LNCAP (cell line): ENCODE data around the gene POLR3E.
A peak's percentile ranks its signal among the peaks of the same experiment; 100 is the strongest.

Source experiments
- TF ChIP-seq, protein P1 (sequence below): fragments of 450-650 bp; IDR thresholded peaks from 2 replicates; pipeline ENCODE4 v1.5.1; 2017; ENCODE audit warnings: mild to moderate bottlenecking

Gene POLR3E, protein sequence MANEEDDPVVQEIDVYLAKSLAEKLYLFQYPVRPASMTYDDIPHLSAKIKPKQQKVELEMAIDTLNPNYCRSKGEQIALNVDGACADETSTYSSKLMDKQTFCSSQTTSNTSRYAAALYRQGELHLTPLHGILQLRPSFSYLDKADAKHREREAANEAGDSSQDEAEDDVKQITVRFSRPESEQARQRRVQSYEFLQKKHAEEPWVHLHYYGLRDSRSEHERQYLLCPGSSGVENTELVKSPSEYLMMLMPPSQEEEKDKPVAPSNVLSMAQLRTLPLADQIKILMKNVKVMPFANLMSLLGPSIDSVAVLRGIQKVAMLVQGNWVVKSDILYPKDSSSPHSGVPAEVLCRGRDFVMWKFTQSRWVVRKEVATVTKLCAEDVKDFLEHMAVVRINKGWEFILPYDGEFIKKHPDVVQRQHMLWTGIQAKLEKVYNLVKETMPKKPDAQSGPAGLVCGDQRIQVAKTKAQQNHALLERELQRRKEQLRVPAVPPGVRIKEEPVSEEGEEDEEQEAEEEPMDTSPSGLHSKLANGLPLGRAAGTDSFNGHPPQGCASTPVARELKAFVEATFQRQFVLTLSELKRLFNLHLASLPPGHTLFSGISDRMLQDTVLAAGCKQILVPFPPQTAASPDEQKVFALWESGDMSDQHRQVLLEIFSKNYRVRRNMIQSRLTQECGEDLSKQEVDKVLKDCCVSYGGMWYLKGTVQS

DNA sequence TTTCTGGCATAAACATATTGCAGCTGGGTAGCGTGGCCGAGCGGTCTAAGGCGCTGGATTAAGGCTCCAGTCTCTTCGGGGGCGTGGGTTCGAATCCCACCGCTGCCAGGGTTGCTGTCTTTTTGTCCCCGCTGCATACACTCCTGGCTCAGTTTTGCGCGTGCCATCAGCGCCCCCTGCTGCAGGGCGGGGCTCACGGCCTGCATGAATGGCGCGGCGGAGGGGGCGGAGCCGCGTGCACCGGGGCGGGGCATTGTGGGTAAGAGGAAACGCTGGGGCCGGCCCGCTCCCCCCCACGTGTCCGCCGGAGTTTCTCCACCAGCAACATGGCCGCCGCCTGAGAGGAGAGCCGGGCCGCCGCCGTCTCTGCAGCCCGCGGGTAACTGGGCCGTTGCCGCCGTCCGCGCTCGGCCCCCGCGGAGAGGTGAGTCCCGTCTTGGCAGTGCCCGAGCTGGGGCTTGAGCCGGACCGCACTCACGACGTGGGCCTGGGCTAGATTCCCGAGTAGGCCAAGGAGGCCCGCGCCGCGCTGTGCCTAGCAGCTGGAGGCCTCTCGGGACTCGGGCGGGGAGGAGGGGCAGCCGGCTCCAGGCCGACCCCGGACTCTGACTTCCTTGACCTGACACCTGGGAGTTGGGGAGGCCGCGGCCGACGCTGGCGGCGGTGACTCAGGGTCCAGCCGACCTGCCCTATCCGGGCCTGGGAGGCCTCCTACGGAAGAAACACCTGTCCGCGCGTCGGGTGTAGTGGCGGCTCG lies at the start of gene POLR3E:
POLR3E (plus strand) TSS at position 296 of the 757 bp plus-strand sequence. CDS start 5,560 bp downstream, outside the sequence.
- TF ChIP-seq, protein P1, sequence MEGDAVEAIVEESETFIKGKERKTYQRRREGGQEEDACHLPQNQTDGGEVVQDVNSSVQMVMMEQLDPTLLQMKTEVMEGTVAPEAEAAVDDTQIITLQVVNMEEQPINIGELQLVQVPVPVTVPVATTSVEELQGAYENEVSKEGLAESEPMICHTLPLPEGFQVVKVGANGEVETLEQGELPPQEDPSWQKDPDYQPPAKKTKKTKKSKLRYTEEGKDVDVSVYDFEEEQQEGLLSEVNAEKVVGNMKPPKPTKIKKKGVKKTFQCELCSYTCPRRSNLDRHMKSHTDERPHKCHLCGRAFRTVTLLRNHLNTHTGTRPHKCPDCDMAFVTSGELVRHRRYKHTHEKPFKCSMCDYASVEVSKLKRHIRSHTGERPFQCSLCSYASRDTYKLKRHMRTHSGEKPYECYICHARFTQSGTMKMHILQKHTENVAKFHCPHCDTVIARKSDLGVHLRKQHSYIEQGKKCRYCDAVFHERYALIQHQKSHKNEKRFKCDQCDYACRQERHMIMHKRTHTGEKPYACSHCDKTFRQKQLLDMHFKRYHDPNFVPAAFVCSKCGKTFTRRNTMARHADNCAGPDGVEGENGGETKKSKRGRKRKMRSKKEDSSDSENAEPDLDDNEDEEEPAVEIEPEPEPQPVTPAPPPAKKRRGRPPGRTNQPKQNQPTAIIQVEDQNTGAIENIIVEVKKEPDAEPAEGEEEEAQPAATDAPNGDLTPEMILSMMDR, result peak; percentile 76

- TF ChIP-seq, protein P1, result no peak
These were observed 46.7 kb upstream of the POLR3E start for GRCh38 chr16:22250522-22250921.

- TF ChIP-seq, protein P1, result no peak
These were observed 44.9 kb upstream of the POLR3E start for GRCh38 chr16:22252317-22252716.

- TF ChIP-seq, protein P1, result no peak
These were observed 43.9 kb upstream of the POLR3E start for GRCh38 chr16:22253272-22253671.

GRCh38 chr16:22255335-22255734 lies 41.9 kb upstream of the POLR3E start:
- TF ChIP-seq, protein P1, result no peak

DNA sequence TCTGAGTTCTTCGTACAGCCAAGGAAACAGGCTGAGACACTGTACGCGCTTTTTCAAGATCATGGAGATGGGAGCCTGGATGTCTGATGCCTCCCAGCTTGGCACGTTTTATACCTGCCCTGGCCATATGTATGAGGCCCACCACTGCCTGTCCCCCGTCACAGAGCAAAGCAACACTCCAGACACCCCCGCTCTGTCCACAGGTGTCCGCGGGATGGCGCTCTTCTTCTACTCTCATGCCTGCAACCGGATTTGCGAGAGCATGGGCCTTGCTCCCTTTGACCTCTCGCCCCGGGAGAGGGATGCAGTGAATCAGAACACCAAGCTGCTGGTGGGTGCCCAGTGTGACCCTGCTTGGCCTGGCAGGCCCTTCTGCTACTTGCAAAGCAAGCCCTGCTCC lies 39.8 kb upstream of the POLR3E start:
- TF ChIP-seq, protein P1, result no peak

DNA sequence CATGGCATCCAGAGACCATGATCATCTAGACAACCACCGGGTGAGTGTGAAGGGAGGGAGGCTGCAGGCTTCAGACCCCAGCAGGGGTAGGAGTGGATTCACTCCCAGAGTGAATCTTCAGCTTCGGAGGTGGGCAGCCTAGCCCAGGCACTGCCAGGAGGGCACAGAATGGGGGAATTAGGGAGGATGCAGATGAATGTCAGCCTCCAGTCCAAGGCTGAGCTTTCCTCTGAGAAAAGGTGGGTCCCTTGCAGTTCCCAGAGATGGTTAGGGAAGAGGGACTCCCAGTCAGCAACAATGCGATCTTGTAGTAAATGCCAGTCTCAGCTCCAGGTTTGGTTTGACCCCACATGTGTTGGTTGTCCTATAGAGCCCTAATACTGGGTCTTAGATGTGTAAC lies 36.7 kb upstream of the POLR3E start:
- TF ChIP-seq, protein P1, result no peak
